Prostate gland (tissue), 2 donors: ENCODE data around the gene MYO16. TPM values are rescaled to one million over a fixed set of nuclear protein-coding genes. Genes with fewer than 3 reads are reported as not detected.

Experiments used
- DNase-seq: peaks from one replicate; pipeline ENCODE4 v3.0.0-alpha.2; 2019; ENCODE audit warnings: low spot score
- H3K27ac ChIP-seq, 2 donors: fragments of 200-600 bp; sonication (generic); 2 replicates each; pipeline ENCODE4 v1.5.1; 2017 to 2019
- H3K27me3 ChIP-seq: fragments of 200-600 bp; sonication (generic); replicated peaks from 2 replicates; pipeline ENCODE4 v1.5.1; 2019; ENCODE audit not compliant: insufficient read depth
- H3K36me3 ChIP-seq, 2 donors: fragments of 200-600 bp; sonication (generic); 1 replicate in 1 of 2; 2 replicates in 1 of 2; pipeline versions ENCODE4 v1.5.1 to v1.8.1; 2017 to 2019
- H3K4me1 ChIP-seq: fragments of 200-600 bp; sonication (generic); replicated peaks from 2 replicates; pipeline ENCODE4 v1.5.1; 2019
- H3K4me3 ChIP-seq, 2 donors: fragments of 200-600 bp; sonication (generic); 2 replicates each; pipeline ENCODE4 v1.5.1; 2017 to 2019
- H3K9me3 ChIP-seq: fragments of 200-600 bp; sonication (generic); 2 replicates; pipeline ENCODE4 v1.5.1; 2017
- CTCF ChIP-seq, 4 experiments: fragments of 200-600 bp in 2 of 4; fragments of 450-650 bp in 2 of 4; sonication (generic) in 2 of 4; IDR thresholded peaks; 1 replicate in 3 of 4; 2 replicates in 1 of 4; pipeline ENCODE4 v1.5.1; 2016 to 2019; ENCODE audit warnings: antibody characterized with exemption in 4 of 4, mild to moderate bottlenecking in 2 of 4, moderate library complexity in 2 of 4
- POLR2A ChIP-seq: fragments of 450-650 bp; IDR thresholded peaks from one replicate; pipeline ENCODE4 v1.6.1; 2016; ENCODE audit warnings: antibody characterized with exemption, mild to moderate bottlenecking
- POLR2AphosphoS5 ChIP-seq: sonication (generic); formaldehyde crosslinking; IDR thresholded peaks from one replicate; pipeline ENCODE4 v1.6.1; 2017; ENCODE audit warnings: antibody characterized with exemption
- WGBS: methylation state at CpG from one replicate; pipeline ENCODE4 v1.1.5; 2018; 5-methylcytosine and 5-hydroxymethylcytosine counted together
- intact Hi-C: fragments of 100-400 bp; cut with DNase I; formaldehyde crosslinking; loops from one replicate; pipeline ENCODE4 v1.14.2; 2022
- total RNA-seq, 2 donors: library from RNA; depleted of rRNA; stranded (reverse); fragments of >200 nt; gene quantifications; one replicate each; pipeline ENCODE4 v1.1.0, GENCODE V29; 2016

Gene MYO16
- total RNA-seq, 2 donors from 2014 or later, result 0.14 to 0.85 TPM

DNA sequence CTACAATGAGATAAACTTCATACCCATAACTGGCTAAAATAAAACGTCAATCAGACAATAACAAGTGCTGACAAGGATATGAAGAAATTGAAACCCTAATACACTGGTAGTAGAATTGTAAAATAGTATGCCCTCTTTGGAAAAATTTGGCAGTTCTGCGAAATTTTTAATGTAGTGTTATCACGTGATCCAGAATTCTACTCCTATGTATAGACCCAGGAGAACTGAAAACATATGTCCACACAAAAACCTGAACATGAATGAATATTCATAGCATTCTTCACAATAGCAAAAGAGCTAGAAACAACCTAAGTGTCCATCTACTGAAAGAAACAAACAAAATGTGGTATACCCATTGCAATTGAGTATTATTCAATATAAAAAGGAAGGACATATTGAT, 14.2 kb upstream of the MYO16 start:
- Histone ChIP-seq H3K27ac (no peak overlapping the region), H3K4me3 (no peak overlapping the region), H3K4me1 (no peaks in the 10 kb centered on the region), H3K9me3 (peaks cover 5% of the 10 kb centered on the region), H3K27me3 (no peaks in the 10 kb centered on the region), H3K36me3 (no peaks in the 10 kb centered on the region)
- TF ChIP-seq POLR2A, result no peak
- no peak for TF ChIP-seq CTCF (IDR thresholded peaks at IDR 0.05)
- no peak for TF ChIP-seq POLR2AphosphoS5
- no peak for DNase-seq
- intact Hi-C loops, result no loop called here
- 94% methylated on average over 3 of the region's 3 CpGs for WGBS

GRCh38 chr13:108618233-108618632, 11.2 kb upstream of the MYO16 start:
- no peaks in the 10 kb centered on the region for H3K27me3 ChIP-seq
- no peak for DNase-seq
- H3K4me1 ChIP-seq, result no peaks in the 10 kb centered on the region
- intact Hi-C loops, result no loop called here
- WGBS, result 93% methylated on average over 1 of the region's 1 CpG
- H3K4me3 ChIP-seq, result no peak overlapping the region
- peaks cover 5% of the 10 kb centered on the region for H3K9me3 ChIP-seq
- no peaks in the 10 kb centered on the region for H3K36me3 ChIP-seq
- no peak overlapping the region for H3K27ac ChIP-seq
- TF ChIP-seq CTCF (IDR thresholded peaks at IDR 0.05) (no peak), POLR2AphosphoS5 (no peak), POLR2A (no peak)

GRCh38 chr13:108621462-108621861, 7.9 kb upstream of the MYO16 start:
- Histone ChIP-seq H3K9me3 (peaks cover 3% of the 10 kb centered on the region), H3K27me3 (no peaks in the 10 kb centered on the region), H3K4me1 (no peaks in the 10 kb centered on the region), H3K4me3 (no peak overlapping the region), H3K27ac (no peak overlapping the region), H3K36me3 (no peaks in the 10 kb centered on the region)
- intact Hi-C loops, result no loop called here
- TF ChIP-seq POLR2AphosphoS5 (no peak), POLR2A (no peak), CTCF (IDR thresholded peaks at IDR 0.05) (no peak)
- no peak for DNase-seq
- 75% methylated on average over 7 of the region's 7 CpGs for whole genome bisulfite sequencing

- intact Hi-C loops, result no loop called here
Measured at GRCh38 chr13:108624108-108624507, 5.3 kb upstream of the MYO16 start.

More at GRCh38 chr13:108624108-108624507, 5.3 kb upstream of the MYO16 start:
- Histone ChIP-seq H3K27ac (no peak overlapping the region), H3K36me3 (no peaks in the 10 kb centered on the region), H3K9me3 (no peaks in the 10 kb centered on the region), H3K27me3 (no peaks in the 10 kb centered on the region), H3K4me1 (no peaks in the 10 kb centered on the region), H3K4me3 (no peak overlapping the region)
- no peak for TF ChIP-seq POLR2AphosphoS5
- TF ChIP-seq POLR2A, result no peak
- TF ChIP-seq CTCF (IDR thresholded peaks at IDR 0.05), result no peak
- no peak for DNase-seq
- WGBS, result 90% methylated on average over 3 of the region's 3 CpGs
